Glomerular endothelial cell (primary cell): Measurements from ENCODE around the gene PLAAT3. TPM values are rescaled to one million over a fixed set of nuclear protein-coding genes. Genes with fewer than 3 reads are reported as not detected.
"Not testable (repeated sequence)": the region's sequence is repeated elsewhere in the genome, so short reads cannot be mapped to it uniquely, and the experiment has no call there.

Experiments
- DNase-seq: peaks from one replicate; pipeline ENCODE4 v3.0.0-alpha.2; 2011; ENCODE audit warnings: low read depth, low spot score; ENCODE audit errors: extremely low read depth
- total RNA-seq: library from RNA; depleted of rRNA; stranded (reverse); fragments of >200 nt; gene quantifications from 2 replicates; pipeline ENCODE4 v1.2.3, GENCODE V29; 2015

Gene PLAAT3
- total RNA-seq, 1 donor from 2014 or later: 21.7 TPM

- DNase-seq: no peak
These were observed 4.2 kb downstream of the PLAAT3 start for GRCh38 chr11:63609971-63610580.

GRCh38 chr11:63609536-63609935 is 4.7 kb downstream of the PLAAT3 start:
- DNase-seq: no peak

DNA sequence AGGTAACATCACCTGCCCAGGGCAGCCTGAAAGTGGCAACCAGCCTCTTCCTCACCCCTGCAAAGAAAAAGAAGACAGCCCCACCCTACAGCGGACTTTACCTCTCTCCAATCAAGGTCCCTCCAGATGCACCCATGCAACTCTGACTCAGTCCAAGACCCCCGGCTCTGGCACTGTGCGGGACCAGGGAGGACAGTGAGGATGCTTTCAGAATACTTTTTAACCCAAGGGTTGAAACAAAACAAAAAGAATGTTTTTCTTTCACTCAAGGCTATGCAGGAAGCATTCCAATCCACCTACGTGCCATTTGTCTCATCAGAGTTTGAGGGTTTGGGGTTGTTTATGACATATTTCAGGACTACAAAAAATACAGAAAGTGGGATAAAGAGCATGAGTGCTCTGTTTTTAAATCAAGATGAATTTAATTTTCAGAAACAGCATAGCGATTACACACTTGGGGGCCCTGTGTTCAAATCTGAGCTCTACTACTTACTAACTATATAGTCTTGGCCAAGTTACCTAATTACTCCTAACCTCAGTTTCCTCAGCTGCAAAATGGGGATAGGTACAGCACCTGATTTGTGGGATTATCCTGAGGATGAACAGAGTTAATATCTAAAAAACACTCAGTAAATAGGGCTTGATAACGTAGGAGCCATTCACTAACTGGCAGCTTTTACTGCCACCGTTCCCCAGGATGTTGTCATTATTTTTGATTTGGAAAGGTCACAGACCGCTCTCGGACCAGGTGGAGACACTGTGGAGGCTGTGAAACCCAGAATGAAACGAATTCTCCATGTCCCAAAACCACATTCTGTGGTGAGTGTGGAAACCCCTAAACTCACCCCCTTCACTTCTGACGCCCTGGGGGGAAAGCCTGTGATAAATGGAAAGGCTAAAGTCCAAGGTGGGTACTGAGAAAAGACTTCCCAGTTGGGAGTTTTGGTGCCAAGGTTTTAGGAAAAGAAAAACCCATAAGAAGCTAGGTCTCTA is 5.6 kb downstream of the PLAAT3 start:
- DNase-seq: no peak

GRCh38 chr11:63603180-63603518 is 11.1 kb downstream of the PLAAT3 start:
- no peak for DNase-seq

- not testable (repeated sequence) for DNase-seq
These were observed 11.7 kb downstream of the PLAAT3 start for GRCh38 chr11:63602290-63603179.

DNA sequence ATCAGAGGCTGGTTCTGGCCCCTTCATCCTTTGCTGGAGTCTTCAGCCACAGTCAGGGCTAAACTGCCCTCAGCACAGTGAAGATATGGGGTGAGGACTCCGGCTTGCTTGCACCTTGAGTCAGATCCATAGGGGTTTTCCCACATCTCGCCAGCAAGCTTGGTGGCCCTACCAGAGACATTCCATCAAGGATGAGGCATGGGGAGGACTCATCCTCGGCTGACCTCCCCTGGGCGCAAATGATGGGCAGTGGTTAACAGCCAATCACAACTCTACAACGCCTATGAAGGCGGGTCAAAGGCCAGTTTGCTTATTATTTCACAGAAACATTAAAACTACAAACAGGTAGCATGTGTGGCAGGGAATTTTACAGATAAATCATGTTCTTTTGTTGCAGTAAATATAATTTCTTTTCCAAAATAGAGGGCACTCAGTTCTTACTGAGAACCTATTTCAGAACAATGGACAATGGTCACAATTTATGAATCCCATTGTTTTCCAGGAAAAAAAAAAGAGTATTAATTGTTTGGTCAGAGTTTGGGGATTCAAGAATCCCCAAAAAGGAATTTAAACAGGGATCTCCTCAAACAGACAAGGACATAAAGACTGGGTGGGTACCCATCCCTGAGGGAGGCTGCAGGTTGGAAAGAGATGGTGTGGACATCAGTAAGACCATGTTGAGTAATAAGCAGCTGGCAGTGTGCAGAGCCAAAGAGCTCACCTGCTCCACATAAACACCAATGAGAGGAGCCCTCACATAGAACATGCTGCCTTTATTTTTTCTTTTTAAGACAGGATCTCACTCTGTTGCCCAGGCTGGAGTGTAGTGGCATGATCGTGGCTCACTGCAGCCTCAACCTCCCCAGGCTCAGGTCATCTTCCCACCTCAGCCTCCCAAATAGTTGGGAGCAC is 14.8 kb downstream of the PLAAT3 start:
- no peak for DNase-seq

DNA sequence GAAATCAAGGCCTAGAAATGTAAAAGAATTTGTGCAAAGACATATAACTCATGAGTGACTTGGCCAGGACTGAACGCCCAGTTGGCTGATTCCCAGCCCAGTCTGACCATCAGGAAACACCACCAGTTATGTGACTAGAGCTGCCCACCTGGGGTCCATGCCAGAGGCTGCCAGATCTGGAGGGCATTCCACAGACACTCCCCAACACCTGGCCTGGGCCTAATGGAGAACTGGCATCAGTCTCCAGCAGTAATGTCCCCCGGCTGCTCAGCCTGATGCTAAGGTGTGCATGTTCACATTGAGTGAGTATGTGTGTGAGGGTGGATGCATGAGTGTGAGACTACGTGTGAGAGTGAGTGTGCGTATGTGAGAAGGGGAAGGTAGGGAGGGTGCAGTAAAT is 15.7 kb downstream of the PLAAT3 start:
- DNase-seq: no peak

- no peak for DNase-seq
These were observed 18.9 kb downstream of the PLAAT3 start for GRCh38 chr11:63595296-63595695.

- no peak for DNase-seq
These were observed 21.2 kb downstream of the PLAAT3 start for GRCh38 chr11:63592975-63593395.

- DNase-seq: no peak
These were observed 24.0 kb downstream of the PLAAT3 start for GRCh38 chr11:63590024-63590788.

- DNase-seq: no peak
These were observed 25.2 kb downstream of the PLAAT3 start for GRCh38 chr11:63589000-63589399.

- no peak for DNase-seq
These were observed 27.6 kb downstream of the PLAAT3 start for GRCh38 chr11:63586451-63587166.

DNA sequence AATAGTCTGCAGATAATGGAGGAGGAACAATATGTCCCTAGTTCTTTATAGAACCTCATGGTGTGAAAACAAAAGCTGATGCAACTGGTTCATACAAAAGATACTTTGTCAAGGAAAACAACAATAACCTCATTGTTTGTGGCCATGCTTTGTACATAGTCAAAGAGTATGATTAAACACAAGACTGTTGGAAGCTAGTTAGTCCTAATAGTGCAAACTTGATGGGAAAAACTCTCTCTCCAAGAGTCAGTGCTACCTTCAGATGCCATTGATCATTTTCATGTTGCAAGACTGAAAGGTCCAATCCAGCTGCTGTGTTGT is 30.9 kb downstream of the PLAAT3 start:
- DNase-seq: no peak

GRCh38 chr11:63581224-63581623 is 33.0 kb downstream of the PLAAT3 start:
- not testable (repeated sequence) for DNase-seq

GRCh38 chr11:63578882-63579281 is 35.4 kb downstream of the PLAAT3 start:
- DNase-seq: not testable (repeated sequence)

GRCh38 chr11:63574856-63575602 is 39.2 kb downstream of the PLAAT3 start:
- no peak for DNase-seq

GRCh38 chr11:63573881-63574855 is 40.1 kb downstream of the PLAAT3 start:
- no peak for DNase-seq
